ENCODE results near the gene ATP11A. TPM values are rescaled to one million over a fixed set of nuclear protein-coding genes. Genes with fewer than 3 reads are reported as not detected.

The ATP11A gene
- total RNA-seq, 1 experiment from 2014 or later: 8.7 TPM

DNA sequence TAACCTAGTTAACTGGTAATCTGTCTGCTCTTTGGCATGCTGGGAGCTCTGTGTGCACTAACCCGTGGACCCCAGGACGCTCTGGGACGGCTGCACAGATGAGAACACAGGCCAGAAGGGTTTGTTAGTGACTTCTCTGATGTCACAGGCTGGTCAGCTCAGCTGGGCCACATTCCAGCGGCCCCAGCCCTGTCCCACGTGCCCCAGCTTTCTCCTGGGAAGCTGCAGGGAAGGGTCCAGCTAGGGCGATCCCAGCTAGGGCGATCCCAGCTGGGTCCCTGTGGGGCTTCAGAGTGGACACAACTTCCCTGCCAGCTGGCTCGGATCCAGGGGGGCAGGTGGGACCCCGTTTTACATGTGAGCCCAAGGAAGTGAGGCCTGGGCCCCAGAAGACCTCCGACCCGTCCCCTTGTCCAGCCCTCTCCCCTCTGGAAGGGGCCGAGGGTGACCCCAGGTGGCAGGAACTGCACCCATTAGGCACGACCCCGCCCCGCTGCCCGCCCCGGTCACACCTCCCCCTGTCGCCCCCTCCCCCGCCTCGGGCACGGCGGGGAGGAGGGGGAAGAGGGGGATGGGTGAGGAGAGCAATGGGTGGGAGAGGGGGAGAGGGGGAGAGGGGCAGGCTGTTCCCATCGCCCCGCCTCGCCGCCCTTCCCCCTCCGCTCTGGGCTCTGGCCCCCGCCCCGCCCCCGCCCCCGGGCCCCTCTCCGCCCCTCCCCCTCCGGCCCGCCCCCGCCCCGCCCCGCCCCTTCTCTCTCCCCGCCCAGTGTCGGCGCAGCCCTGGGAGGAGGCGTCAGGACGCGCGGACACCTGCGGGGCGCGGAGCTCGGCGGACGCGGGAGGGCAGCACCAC lies 204.0 kb downstream of the ATP11A start:
- no TSS peak for BruUV-seq (replicated peaks)
- DNase-seq (peak; percentile 19), ATAC-seq (peak; percentile 75)
- TF ChIP-seq, protein P1, sequence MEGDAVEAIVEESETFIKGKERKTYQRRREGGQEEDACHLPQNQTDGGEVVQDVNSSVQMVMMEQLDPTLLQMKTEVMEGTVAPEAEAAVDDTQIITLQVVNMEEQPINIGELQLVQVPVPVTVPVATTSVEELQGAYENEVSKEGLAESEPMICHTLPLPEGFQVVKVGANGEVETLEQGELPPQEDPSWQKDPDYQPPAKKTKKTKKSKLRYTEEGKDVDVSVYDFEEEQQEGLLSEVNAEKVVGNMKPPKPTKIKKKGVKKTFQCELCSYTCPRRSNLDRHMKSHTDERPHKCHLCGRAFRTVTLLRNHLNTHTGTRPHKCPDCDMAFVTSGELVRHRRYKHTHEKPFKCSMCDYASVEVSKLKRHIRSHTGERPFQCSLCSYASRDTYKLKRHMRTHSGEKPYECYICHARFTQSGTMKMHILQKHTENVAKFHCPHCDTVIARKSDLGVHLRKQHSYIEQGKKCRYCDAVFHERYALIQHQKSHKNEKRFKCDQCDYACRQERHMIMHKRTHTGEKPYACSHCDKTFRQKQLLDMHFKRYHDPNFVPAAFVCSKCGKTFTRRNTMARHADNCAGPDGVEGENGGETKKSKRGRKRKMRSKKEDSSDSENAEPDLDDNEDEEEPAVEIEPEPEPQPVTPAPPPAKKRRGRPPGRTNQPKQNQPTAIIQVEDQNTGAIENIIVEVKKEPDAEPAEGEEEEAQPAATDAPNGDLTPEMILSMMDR (conservative IDR thresholded peaks at IDR 0.05; ENCODE audit: low read depth, low read length): no peak
- TF ChIP-seq EZH2phosphoT487 (IDR thresholded peaks at IDR 0.05; ENCODE audit: borderline replicate concordance, low read length) (no peak), EZH2 (IDR thresholded peaks at IDR 0.05; ENCODE audit: low read length, unreplicated experiment) (no peak)
- no peaks in the 10 kb centered on the region for H3F3A ChIP-seq (ENCODE audit: low read length, unreplicated experiment)
- H4K20me1 ChIP-seq (ENCODE audit: low read length): no peaks in the 10 kb centered on the region
- ChIA-PET CTCF (no interaction called here), POLR2A (ENCODE audit: unreplicated experiment) (no interaction called here)
- H3K4me3 ChIP-seq (ENCODE audit: low read length): peak overlapping the region; percentile 37; the same call in 1 of the 2 replicates
- intact Hi-C loops (cut with micrococcal nuclease): no loop called here
- H3K27ac ChIP-seq (ENCODE audit: low read length): no peak overlapping the region
- H3K4me2 ChIP-seq (ENCODE audit: low read length): peak overlapping the region; percentile 49; the same call in 1 of the 2 replicates
- no peaks in the 10 kb centered on the region for H3K36me3 ChIP-seq (ENCODE audit: low read depth, low read length)
- no peaks in the 10 kb centered on the region for H3K9me3 ChIP-seq (ENCODE audit: low read length)
- H3K27me3 ChIP-seq (ENCODE audit: low read length): peaks cover 6% of the 10 kb centered on the region; the same call in 1 of the 2 replicates
- no peak overlapping the region for H3K9ac ChIP-seq (ENCODE audit: low read length)
- H2AFZ ChIP-seq (ENCODE audit: low read length): no peak overlapping the region
- no peaks in the 10 kb centered on the region for H3K4me1 ChIP-seq (ENCODE audit: insufficient read depth, low read length)
- no peaks in the 10 kb centered on the region for H3K9me2 ChIP-seq (replicated peaks; ENCODE audit: low read length)
- H3K79me2 ChIP-seq (ENCODE audit: low read length): no peaks in the 10 kb centered on the region

DNA sequence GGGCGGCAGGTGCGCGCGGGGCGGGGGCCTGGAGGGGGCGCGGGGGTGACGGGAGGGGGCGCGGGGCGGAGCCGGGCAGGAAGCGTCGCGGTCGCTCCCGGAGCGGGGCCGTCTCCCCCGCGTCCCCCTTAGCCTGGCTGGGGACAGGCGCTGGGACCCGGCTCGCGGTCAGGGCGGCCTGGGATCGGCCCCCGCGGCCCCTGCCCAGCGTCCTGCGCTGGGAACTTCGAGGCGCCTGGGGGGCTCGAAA lies 204.5 kb downstream of the ATP11A start:
- Histone ChIP-seq H2AFZ (ENCODE audit: low read length) (peak overlapping the region; percentile 61), H3F3A (ENCODE audit: low read length, unreplicated experiment) (no peaks in the 10 kb centered on the region), H3K9ac (ENCODE audit: low read length) (no peak overlapping the region), H3K9me2 (replicated peaks; ENCODE audit: low read length) (no peaks in the 10 kb centered on the region), H3K36me3 (ENCODE audit: low read depth, low read length) (no peaks in the 10 kb centered on the region), H3K4me2 (ENCODE audit: low read length) (peak overlapping the region; percentile 78), H3K79me2 (ENCODE audit: low read length) (no peaks in the 10 kb centered on the region), H3K4me3 (ENCODE audit: low read length) (peak overlapping the region; percentile 55), H3K9me3 (ENCODE audit: low read length) (no peaks in the 10 kb centered on the region), H3K4me1 (ENCODE audit: insufficient read depth, low read length) (no peaks in the 10 kb centered on the region), H4K20me1 (ENCODE audit: low read length) (no peaks in the 10 kb centered on the region), H3K27me3 (ENCODE audit: low read length) (peaks cover 6% of the 10 kb centered on the region; the same call in 1 of the 2 replicates), H3K27ac (ENCODE audit: low read length) (no peak overlapping the region)
- ChIA-PET CTCF (no interaction called here), POLR2A (ENCODE audit: unreplicated experiment) (no interaction called here)
- DNase-seq: no peak
- TF ChIP-seq EZH2phosphoT487 (IDR thresholded peaks at IDR 0.05; ENCODE audit: borderline replicate concordance, low read length): no peak
- TF ChIP-seq EZH2 (IDR thresholded peaks at IDR 0.05; ENCODE audit: low read length, unreplicated experiment): no peak
- TF ChIP-seq, protein P1 (conservative IDR thresholded peaks at IDR 0.05; ENCODE audit: low read depth, low read length): no peak
- no TSS peak for BruUV-seq (replicated peaks)
- intact Hi-C loops (cut with micrococcal nuclease): no loop called here
- ATAC-seq: no peak; the same call in 1 of the 2 replicates
